Smooth muscle cell (in vitro differentiated cells): ENCODE measurements around the gene HERC2. TPM values are rescaled to one million over a fixed set of nuclear protein-coding genes. Genes with fewer than 3 reads are reported as not detected.

Experiments used
- DNase-seq: peaks from one replicate; lab custom pipeline; 2025; ENCODE audit not compliant: unreplicated experiment; lab: John Stamatoyannopoulos, UW
- H2AFZ ChIP-seq: fragments of 200-600 bp; sonication (generic); 2 replicates; pipeline ENCODE4 v1.6.0; 2016; ENCODE audit warnings: antibody characterized with exemption, low read depth, mild to moderate bottlenecking
- H3F3A ChIP-seq: fragments of 200-600 bp; sonication (generic); 2 replicates; pipeline ENCODE4 v1.6.0; 2017; ENCODE audit warnings: antibody characterized with exemption, low read depth
- H3K27ac ChIP-seq: fragments of 200-600 bp; sonication (generic); 2 replicates; pipeline ENCODE4 v1.5.1; 2016; ENCODE audit warnings: low read depth, mild to moderate bottlenecking
- H3K27me3 ChIP-seq: fragments of 200-600 bp; sonication (generic); 2 replicates; pipeline ENCODE4 v1.6.1; 2016; ENCODE audit warnings: low read depth, mild to moderate bottlenecking
- H3K36me3 ChIP-seq: fragments of 200-600 bp; sonication (generic); 2 replicates; pipeline ENCODE4 v1.5.1; 2016; ENCODE audit warnings: low read depth
- H3K4me1 ChIP-seq: fragments of 200-600 bp; sonication (generic); 2 replicates; pipeline ENCODE4 v1.5.1; 2016; ENCODE audit warnings: low read depth
- H3K4me2 ChIP-seq: fragments of 200-600 bp; sonication (generic); 2 replicates; pipeline ENCODE4 v1.6.0; 2016; ENCODE audit warnings: mild to moderate bottlenecking
- H3K4me3 ChIP-seq: fragments of 200-600 bp; sonication (generic); 2 replicates; pipeline ENCODE4 v1.5.1; 2016; ENCODE audit warnings: mild to moderate bottlenecking
- H3K79me2 ChIP-seq: fragments of 200-600 bp; sonication (generic); 2 replicates; pipeline ENCODE4 v1.6.0; 2016; ENCODE audit warnings: low read depth, mild to moderate bottlenecking
- H3K9ac ChIP-seq: fragments of 200-600 bp; sonication (generic); 2 replicates; pipeline ENCODE4 v1.6.0; 2016; ENCODE audit warnings: low read depth
- H3K9me3 ChIP-seq: fragments of 200-600 bp; sonication (generic); replicated peaks from 2 replicates; pipeline ENCODE4 v1.5.1; 2016; ENCODE audit warnings: low read depth
- H4K20me1 ChIP-seq: fragments of 200-600 bp; sonication (generic); 2 replicates; pipeline ENCODE4 v1.6.0; 2016; ENCODE audit warnings: low read depth
- WGBS: methylation state at CpG from one replicate; pipeline ENCODE4 v1.1.7; 2016; ENCODE audit warnings: low lambda C conversion rate; 5-methylcytosine and 5-hydroxymethylcytosine counted together
- polyA plus RNA-seq: library from polyadenylated mRNA; unstranded; fragments of >200 nt; fragmentation: Nextera tagmentation; extraction: Ambion mirVana; gene quantifications from 2 replicates; pipeline ENCODE4 v1.2.1, GENCODE V29; 2016
- small RNA-seq: library from RNA; depleted of rRNA; stranded (forward); fragments of <200 nt; gene quantifications from one replicate; pipeline ENCODE3, GENCODE V24; 2014
- total RNA-seq: library from RNA; depleted of rRNA; stranded (reverse); fragments of >200 nt; gene quantifications from 2 replicates; pipeline ENCODE4 v1.2.3, GENCODE V29; 2014
- TF ChIP-seq, protein P1 (sequence below): fragments of 200-600 bp; sonication (generic); IDR thresholded peaks from 2 replicates; pipeline ENCODE4 v1.5.1; 2017; ENCODE audit warnings: borderline replicate concordance, mild to moderate bottlenecking, antibody characterized with exemption; ENCODE audit not compliant: insufficient read depth, poor library complexity, severe bottlenecking

The HERC2 gene
- total and polyA plus RNA-seq, 2 experiments from 2014 or later = 19.9 to 33.1 TPM

DNA sequence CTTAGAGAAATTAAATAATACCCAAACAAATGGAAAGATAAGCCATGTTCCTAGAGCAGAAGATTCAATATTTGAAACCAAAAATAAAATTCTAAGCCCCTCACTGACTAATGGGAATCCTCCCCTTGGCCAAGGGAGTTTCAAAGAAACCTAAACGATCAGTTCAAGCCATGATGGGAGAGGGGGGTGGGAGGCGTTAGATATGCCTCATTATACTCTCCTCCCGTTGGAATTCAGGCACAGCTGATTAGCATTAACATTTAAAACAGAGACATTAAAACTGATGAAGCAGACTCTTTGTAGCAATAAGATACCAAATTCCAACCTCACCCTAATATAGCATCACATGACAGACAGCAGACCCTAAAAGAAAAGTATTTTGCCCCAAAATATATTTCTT lies 255.7 kb downstream of the HERC2 start:
- 61% methylated on average over 3 of the region's 3 CpGs for WGBS

More for the DNA sequence above, 255.7 kb downstream of the HERC2 start:
- Histone ChIP-seq H3K36me3 (no peaks in the 10 kb centered on the region), H3K27me3 (no peaks in the 10 kb centered on the region), H3K4me3 (no peak overlapping the region), H3K4me2 (no peak overlapping the region), H3K79me2 (no peaks in the 10 kb centered on the region), H2AFZ (no peak overlapping the region), H4K20me1 (no peaks in the 10 kb centered on the region), H3K4me1 (no peaks in the 10 kb centered on the region), H3K9me3 (no peaks in the 10 kb centered on the region), H3K27ac (no peak overlapping the region), H3F3A (no peaks in the 10 kb centered on the region), H3K9ac (no peak overlapping the region)
- DNase-seq = no peak
- TF ChIP-seq, protein P1, sequence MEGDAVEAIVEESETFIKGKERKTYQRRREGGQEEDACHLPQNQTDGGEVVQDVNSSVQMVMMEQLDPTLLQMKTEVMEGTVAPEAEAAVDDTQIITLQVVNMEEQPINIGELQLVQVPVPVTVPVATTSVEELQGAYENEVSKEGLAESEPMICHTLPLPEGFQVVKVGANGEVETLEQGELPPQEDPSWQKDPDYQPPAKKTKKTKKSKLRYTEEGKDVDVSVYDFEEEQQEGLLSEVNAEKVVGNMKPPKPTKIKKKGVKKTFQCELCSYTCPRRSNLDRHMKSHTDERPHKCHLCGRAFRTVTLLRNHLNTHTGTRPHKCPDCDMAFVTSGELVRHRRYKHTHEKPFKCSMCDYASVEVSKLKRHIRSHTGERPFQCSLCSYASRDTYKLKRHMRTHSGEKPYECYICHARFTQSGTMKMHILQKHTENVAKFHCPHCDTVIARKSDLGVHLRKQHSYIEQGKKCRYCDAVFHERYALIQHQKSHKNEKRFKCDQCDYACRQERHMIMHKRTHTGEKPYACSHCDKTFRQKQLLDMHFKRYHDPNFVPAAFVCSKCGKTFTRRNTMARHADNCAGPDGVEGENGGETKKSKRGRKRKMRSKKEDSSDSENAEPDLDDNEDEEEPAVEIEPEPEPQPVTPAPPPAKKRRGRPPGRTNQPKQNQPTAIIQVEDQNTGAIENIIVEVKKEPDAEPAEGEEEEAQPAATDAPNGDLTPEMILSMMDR = no peak

Small RNA genes within 50 kb of the gene (small RNA-seq; reads per million reads assigned to genes)
- not detected for gene AC091304.5

Other genes with a start within 250 kb of the HERC2 start
- gene OCA2, start 222.9 kb downstream of the HERC2 start, total RNA-seq = not detected in 2 replicates
- gene OCA2, start 222.9 kb downstream of the HERC2 start, polyA plus RNA-seq = 0.16 TPM in 1 of 2 replicates, not detected in the other
- not detected in 2 replicates for gene GOLGA6L24, start 35.9 kb upstream of the HERC2 start, total RNA-seq
- gene GOLGA6L24, start 35.9 kb upstream of the HERC2 start, polyA plus RNA-seq = not detected in 2 replicates
- not detected in 2 replicates for gene GOLGA8F, start 56.5 kb upstream of the HERC2 start, total RNA-seq
- not detected in 2 replicates for gene GOLGA8F, start 56.5 kb upstream of the HERC2 start, polyA plus RNA-seq
- gene GOLGA8G, start 210.8 kb upstream of the HERC2 start, total RNA-seq = 0.13 TPM in 1 of 2 replicates, not detected in the other
- gene GOLGA8G, start 210.8 kb upstream of the HERC2 start, polyA plus RNA-seq = not detected in 2 replicates
- not detected in 2 replicates for gene GOLGA6L25, start 231.4 kb upstream of the HERC2 start, total RNA-seq
- not detected in 2 replicates for gene GOLGA6L25, start 231.4 kb upstream of the HERC2 start, polyA plus RNA-seq